NT2/D1 (cell line): ENCODE data around the gene MYPOP.

ENCODE experiments used
- SUZ12 ChIP-seq: IDR thresholded peaks from 2 replicates; pipeline ENCODE4 v1.6.1; 2011; ENCODE audit not compliant: insufficient read length, insufficient read depth; ENCODE audit errors: extremely low read depth
- YY1 ChIP-seq: IDR thresholded peaks from 2 replicates; pipeline ENCODE4 v1.6.1; 2011; ENCODE audit not compliant: insufficient read length, insufficient read depth
- ZNF274 ChIP-seq: IDR thresholded peaks from 2 replicates; pipeline ENCODE4 v1.6.1; 2011; ENCODE audit warnings: mild to moderate bottlenecking, low read depth, low read length

- TF ChIP-seq YY1 (no peak), SUZ12 (no peak), ZNF274 (no peak)
Measured at GRCh38 chr19:45887200-45887710, 15.2 kb downstream of the MYPOP start.
